Measurements from ENCODE around the gene TSHZ1.
"Not testable (repeated sequence)": the region's sequence is repeated elsewhere in the genome, so short reads cannot be mapped to it uniquely, and the experiment has no call there.

The TSHZ1 gene

DNA sequence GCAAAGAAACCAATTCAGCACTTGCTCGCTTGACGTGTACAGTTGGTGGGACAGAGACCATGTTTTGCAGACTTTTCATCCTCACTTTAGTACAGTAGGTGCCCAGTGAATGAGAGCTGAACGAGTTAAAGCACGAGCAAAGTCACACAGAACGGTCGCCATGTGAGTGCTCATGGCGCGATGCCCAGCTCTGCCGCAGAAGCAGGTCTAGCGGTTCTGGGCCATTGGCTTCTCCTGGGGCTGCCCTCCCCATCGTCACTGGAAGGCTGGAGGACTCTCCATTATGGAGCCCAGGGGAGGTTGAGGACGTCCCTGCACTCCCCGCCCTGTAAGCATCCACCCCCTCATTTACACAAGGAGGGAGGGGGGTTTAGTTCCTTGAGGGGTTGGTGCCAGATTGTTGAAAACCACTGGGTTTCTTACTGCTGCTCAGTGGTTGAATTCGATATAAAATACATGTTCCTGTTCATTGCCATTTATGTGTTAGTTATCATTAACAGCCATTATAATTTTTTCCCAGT is 26.6 kb upstream of the TSHZ1 start:
- no peak for DNase-seq (ENCODE audit: low read depth in 2 of 2, low spot score in 1 of 2)

DNA sequence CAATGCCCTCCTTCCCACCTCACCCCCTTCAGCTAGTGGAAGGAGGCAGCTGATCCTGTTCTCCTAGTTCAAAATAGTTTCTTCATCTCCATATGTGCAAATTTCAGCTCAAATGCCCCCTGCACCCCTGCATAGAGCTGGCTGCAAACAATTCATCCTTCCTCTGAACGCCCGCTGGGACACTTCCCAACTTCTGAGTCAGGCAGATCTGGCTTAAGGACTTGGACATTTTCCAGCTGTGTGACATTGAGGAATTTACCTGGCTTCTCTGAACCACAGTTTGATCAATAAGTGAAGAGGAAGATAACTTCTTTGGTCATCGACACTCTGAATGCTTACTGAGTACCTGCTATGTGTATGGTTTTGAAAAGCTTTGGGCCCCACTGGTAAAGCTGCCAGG is 25.1 kb upstream of the TSHZ1 start:
- no peak for DNase-seq (ENCODE audit: low read depth in 2 of 2, low spot score in 1 of 2)

DNA sequence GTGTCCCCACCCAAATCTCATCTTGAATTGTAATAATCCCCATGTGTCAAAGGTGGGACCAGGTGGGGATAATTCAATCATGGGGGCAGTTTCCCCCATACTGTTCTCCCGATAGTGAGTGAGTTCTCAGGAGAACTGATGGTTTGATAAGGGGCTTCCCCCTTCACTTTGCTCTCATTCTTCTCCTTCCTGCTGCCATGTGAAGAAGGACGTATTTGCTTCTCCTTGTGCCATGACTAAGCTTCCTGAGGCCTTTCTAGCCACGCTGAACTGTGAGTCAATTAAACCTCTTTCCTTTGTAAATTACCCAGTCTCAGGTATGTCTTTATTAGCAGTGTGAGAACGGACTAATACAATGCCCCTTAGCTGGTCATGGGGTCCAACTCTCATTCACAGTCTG is 22.9 kb upstream of the TSHZ1 start:
- DNase-seq (ENCODE audit: low read depth in 2 of 2, low spot score in 1 of 2): not testable (repeated sequence)

DNA sequence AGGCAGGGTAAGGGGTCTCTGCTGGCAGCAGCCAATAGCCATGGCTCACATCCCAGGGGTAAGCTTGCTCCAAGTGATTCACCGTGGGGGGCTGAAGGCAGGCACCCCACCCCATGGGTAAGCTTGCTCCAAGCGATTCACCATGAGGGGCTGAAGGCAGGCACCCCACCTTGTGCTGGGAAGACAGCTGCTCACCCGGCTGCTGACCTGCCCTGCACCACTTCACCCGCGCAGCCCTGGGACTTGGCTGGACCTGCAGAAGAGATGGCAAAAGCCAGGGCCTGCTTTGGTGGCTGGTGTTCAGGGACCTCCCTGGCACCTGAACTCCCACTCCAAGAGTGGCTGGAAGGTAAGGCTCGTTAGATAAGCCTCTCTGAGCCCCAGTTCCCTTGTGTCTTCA is 20.9 kb upstream of the TSHZ1 start:
- DNase-seq (ENCODE audit: low read depth in 2 of 2, low spot score in 1 of 2): no peak

DNA sequence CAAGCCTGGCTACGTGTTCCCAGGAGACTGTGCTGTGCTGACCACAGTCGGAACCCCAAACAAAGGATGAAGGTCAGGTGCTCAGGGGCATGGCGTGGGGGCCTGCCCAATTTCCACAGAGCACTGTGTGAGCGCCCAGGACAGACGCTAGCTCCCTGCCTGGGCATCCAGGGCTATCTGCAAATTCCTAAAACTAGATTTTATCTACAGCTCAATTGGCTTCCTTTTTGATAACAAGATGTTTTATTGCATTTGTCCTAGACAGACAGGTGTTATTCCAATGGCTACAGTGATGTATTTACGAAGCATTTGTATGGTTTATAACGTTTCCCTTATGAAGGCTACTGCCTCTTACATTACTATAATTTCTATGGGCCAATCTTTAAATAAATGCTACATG is 17.7 kb upstream of the TSHZ1 start:
- DNase-seq (ENCODE audit: low read depth in 2 of 2, low spot score in 1 of 2): no peak

DNA sequence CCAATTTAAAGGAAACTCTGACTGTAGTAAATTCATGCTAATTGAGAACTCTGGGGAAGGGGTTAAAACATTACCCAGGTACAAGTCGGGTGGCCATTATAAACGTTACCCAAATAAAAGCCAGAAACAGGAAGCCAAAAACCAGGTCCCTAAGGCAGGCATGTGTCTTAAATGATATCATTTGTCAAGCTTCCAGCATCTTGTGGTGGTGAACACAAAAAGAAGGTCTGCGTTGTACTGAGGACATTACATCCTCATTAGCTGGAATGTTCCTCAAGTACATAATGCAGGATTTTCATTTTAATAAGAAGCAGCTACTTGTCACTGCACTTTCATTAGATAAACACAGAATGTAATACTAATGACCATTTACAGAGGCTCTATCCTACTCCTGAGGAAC is 12.6 kb upstream of the TSHZ1 start:
- DNase-seq (ENCODE audit: low read depth in 2 of 2, low spot score in 1 of 2): no peak

DNA sequence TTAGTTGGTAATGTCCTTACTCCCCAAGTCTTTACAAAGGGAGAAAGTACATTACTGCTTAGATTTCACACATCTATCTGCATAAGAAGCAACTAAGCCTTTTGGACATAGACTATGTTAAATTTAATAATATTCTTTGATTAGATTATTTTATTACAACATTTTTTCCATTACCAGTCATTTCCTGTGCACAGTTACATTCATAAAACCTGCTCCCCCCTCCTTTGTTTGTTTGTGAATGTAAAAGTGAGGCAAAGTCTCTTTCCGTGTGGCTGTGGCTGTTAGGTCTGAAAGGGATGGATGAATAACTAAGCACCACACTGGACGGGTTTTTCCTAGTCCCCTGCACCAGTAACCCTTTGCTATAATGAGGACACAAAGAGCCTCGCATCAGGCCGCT is 11.3 kb upstream of the TSHZ1 start:
- DNase-seq (ENCODE audit: low read depth in 2 of 2, low spot score in 1 of 2): no peak

DNA sequence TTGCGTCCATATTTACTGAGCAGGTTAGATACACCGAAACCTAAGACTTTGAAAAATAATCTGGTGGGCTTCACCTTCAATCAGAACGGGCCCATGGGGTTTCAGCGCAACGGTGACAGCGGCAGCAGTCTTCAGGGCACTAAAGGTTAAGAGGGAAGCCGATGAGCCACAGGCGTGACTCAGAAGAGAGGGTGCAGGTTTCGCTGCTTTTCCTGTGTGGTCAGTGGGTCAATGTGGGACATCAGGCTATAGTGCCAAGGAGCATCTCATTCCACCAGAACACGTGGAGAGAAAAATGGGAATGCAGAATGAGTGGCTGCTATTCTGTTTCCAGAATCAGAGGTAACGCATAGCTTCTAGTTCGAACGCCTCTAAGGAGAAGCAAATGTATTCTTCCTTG is 10.5 kb upstream of the TSHZ1 start:
- DNase-seq (ENCODE audit: low read depth in 2 of 2, low spot score in 1 of 2): no peak

DNA sequence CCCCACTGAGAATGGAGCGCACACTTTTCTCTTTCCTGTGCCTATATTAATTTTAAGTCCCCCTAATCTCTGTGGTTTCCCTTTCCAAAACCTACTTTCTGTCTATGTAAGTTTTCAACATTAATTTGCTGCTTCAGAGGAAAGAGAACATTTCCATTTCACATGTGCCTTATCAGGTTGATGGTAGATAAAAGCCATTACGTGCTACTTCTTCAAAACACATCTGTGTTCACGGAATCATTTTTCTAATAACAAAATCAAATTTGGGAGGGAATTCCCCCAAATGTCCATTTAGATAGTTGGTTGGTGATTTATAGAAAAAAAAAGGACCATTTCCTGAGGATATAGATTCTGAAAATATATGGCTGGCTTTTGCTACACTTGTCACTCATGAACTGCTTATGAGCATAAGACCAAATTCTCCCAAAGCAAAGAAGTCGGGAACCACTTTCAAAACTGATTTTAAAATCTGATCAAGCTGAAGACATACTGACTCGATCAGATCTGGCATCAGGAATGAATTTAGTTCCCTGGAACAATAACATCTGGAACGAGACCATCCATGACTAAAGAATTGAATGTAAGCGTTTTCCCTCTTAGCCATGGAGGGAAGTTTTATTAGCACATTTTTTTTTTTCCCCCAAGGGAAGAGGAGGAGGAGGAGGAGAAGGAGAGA is 9.9 kb upstream of the TSHZ1 start:
- no peak for DNase-seq (ENCODE audit: low read depth in 2 of 2, low spot score in 1 of 2)

DNA sequence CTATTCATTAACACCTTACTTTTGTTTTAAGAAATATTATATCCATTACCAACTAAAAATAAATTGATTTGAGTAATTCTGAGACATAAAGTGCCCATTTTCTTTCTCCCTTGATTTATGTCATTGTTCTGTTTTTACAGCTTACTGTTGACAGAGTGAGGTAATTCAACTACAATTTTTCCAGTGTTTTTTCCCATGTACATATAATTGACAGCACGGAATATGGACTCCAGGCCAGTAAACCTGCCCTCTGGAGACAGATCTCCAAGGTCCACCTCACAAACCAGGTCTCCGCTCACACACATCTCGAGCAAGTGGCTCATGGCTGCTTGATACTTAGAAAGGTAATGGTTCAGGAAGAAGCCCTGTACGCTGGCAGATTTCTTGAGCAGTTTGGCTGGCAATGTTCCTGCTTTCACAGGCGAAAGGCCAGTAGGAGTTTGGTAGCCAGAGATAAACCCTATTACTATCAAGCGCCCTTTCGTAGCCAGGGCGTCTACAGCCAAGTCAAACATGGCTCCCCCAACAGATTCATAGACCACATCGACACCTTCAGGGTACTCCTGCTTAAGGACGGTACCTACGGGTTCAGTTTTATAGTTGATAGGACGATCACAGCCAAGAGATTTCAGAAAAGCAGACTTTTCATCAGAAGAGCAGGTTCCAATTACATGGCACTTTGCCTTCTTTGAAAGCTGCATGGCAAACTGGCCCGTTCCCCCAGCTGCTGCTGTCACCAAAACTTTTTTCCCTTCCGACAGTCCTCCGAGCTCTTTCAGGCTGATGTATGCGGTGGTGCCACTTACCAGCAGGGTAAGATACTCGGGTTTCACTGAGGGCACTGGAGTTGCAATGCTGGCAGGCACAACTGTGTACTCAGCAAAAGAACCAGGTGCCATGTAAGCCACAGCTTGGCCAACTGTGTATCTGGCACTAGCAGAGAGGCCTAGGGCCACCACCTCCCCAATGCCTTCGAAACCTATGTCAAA is 9.0 kb upstream of the TSHZ1 start:
- DNase-seq (ENCODE audit: low read depth in 2 of 2, low spot score in 1 of 2): no peak

DNA sequence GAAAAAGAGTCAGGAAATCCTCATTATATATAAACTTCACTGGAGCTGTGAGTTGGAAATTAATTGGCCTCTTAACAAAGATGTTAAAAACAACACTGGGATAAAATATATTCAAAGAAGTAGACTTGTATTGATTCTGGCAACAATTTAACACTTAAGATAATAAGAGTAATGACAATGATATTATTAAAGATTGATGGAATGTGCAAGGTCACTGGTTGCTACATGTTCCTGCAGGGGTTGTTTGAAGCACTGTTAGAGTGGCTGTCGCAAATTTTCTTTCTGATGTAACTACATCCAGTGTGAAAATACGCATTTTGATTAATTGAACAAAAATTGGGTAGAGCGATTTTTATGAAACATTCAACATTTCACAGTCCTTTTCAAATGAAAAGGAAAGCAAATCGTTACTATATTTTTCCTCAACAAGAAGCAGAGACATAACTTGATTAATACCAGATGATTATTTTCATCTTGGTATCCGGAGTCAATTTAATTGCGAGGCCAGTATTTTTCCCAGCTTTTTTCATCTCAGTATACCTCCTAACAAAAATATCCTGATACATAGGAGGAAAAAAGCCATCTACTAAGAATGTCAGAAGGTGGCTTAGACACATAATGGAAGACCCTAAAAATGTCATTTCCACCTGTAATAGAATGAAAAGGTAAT is 7.8 kb upstream of the TSHZ1 start:
- DNase-seq (ENCODE audit: low read depth in 2 of 2, low spot score in 1 of 2): no peak

DNA sequence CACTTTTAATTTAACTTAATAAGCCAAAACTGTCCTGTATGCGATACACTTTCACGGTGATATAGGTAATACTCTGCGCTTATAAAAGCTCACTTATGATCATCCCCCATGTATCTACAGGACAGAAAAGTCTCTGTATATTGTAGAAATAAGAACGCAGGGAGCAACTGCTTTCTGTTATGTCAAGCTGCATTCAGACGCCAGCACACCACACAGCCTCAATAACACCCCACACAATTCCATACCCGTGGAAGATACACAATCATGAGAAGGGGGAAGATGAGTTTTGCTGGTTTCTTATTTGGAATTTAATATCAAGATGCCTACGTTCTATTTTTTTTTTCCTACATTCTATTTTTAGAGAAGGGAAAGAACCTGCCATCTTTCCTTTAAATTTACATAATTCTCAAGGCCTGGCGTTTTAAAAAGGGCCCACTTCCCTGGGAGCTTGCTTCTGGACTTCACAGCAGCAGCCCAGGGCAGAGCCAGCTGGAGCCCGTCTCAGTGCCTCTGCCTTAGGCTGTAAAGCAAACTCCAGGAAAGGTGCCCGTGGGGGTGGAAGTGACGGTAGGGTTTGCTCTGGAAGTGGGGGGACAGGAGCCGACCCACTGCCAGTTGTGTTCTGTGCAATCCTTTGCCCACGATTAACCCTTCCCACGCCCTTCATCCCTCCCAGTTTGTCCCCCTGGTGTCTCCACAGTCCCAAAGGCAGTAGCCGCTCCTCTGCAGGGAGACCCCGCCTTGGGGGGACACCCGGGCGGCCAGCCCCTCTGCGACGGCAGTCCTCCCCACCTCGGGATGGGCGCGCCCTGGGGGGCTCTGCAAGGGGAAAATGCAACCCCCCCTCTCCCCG is 7.0 kb upstream of the TSHZ1 start:
- DNase-seq (ENCODE audit: low read depth in 2 of 2, low spot score in 1 of 2): no peak

DNA sequence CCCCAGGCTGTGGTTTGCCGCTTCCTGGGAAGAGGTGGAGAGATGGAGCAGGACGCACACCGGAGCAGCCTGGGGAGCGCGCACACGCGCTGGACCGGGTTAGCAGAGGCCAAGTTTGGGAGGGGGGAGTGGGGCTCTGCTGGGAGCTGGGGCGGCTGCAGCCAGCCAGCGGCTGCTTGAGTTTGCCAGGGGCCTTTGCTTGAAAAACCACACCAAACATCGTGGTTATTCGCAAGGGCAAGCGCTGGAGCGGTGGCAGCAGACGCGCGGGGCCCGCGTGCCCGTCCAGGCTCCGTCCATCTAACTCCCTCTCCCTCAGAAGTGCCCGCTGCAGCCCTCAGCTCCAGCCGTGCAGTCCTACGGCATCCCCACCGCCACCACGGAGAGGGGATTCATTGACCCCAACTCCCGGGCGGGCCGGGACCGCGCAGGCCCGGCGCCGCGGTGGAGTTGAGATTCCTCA is 6.3 kb upstream of the TSHZ1 start:
- DNase-seq (ENCODE audit: low read depth in 2 of 2, low spot score in 1 of 2): no peak

DNA sequence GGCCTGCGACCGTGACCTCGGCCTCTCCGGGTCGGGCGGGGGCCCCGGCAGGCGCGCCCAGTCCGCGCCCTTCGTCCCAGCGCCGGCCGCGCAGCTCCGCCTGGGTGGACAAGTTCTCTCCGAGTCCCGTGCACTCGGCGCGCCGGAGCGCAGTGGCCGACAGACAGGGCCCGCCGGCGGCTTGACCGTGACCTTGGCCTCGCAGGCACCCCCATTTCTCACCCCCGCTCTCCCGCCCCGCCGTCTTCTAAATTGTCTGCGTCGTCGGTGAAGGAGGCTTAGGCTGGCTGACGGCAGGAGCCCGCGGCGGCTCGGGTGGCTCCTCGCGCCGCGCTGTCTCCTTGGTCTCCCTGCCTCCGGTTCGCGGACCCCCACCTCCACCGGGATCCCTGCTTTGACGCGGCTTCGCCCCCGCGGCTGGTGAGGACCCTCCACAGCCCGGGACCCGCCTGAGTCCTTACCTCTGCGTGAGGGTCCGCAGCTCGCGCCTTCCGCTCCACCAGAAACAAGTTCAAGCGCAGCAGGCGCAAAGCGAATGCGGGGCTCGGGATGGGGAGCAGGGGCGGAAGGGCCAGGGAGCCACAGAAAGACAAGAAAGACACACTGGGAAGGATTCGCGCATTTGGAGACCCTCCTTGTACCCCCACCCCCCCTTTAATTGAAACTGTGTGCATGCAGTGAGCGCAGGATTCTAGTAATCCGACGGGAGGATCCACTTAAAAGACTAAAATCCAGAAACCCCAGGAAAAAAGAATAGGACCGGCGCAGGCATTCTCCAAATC is 5.7 kb upstream of the TSHZ1 start:
- DNase-seq (ENCODE audit: low read depth in 2 of 2, low spot score in 1 of 2): no peak

DNA sequence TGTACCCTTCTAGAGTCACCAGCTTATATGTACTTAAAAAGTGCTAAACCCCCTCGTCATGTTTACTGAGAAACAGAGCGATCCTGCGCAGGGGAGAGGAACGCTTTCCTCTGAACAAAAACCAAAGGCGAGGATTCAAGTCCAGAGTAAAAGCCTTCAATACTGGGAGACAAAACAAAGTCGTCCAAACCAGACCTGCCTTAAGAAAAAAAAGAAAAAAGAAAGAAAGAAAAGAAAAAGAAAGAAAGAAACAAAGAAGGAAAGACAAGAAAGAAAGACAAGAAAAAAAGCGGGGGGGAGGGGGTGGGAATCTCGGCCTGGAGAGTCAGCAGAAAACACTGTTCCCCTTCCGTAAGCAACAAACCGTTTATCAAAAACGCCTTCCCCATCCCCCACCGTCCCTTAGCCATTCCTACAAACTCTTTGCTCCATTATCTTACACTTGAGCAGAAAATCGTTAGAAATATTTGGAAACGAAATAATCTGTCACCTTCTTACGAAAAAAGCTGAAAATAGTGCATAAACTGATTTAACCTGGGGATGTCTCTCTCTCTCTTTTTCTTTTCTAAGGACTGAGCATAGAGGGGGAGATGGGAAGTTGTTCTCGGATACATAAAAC is 5.0 kb upstream of the TSHZ1 start:
- DNase-seq (ENCODE audit: low read depth in 2 of 2, low spot score in 1 of 2): no peak

DNA sequence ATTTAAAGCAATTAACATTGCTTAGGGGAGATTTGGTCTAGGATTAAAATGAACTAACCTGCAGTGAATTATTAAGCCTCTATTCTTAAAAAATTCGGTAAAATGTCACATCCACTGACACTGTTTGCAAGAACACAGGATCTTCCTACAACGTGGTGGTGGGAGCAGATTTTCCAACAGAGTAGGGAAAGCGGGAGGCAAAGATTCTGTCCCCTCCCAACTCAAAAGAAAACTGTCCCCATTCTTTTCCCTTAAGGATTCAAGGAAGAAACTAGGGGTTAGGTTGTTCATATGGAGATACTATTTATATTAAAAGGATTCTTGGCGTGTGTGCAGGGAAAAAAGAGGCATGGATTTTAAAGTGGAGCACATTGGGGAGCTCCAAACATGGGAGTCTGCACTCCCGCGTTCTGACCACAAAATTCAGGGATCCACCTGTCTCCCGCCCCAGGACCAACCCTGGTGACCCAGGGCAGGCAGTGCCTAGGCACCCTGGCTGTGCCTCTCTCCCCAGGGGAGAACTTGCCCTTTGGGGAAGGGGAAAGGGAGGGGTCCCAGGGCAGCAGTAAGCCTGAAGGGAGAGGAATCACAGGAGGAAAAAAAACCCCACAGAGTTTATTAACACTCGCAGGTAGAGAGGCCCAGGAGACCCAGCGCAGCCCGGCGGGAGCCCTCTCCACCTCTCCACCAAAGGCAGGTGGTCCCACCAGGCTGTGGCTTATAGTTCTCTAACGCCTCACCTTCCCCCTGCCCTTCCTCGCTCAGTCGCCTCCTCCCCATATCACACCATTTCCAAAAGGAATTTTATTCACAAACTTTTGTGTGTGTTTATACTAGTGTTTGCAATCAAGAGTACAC is 3.9 kb upstream of the TSHZ1 start:
- DNase-seq (ENCODE audit: low read depth in 2 of 2, low spot score in 1 of 2): no peak

DNA sequence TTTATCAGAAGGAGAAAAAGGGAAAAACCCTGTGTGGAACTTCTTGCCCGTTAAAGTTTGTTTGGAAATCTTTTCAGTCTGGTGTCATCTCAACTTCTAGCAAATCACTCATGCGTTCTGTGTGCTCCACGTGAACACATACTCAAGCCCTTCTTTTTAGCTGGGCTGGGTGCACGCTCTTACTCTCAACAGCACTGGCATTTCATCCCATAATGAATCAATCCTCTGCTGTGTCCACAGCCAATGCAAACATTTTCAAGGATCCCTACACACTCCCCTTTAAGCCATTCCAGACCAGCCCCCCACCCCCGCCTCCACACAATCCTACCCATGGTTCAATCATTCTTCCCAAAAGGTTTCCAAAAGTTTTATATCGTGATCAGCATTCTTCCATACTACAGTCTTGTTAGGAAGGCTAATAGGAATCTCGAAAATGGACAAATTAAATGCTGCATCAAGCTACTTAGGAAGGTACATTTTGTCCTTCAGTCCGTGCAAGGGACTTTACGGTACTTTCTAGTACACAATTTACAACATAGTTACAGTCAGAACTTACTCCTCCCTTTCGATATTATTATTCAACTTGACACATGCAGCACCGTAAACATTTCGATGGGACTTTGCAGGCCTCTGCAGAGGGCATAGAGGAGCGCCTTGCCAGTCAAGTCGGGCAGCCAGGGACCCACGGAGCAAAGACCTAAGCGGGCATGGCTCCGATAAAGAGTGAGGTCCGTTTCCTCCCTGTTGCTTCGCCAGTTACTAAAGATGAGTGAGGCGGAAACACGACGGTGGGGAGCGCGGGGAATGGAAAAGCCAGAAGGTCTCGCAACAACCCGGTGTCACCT is 3.1 kb upstream of the TSHZ1 start:
- no peak for DNase-seq (ENCODE audit: low read depth in 2 of 2, low spot score in 1 of 2)
